SK-N-SH (cell line): ENCODE results near the gene SLC5A2. TPM values are rescaled to one million over a fixed set of nuclear protein-coding genes. Genes with fewer than 3 reads are reported as not detected.

Source experiments
- CTCF ChIA-PET: fragments of 300-600, 350-600 bp; formaldehyde crosslinking; extraction: SDS; loops from one replicate; lab custom pipeline; 2021; lab: Yijun Ruan, JAX
- POLR2A ChIA-PET: fragments of 350-600 bp; sonication (Branson Sonifier 250); formaldehyde crosslinking; extraction: SDS; loops from one replicate; lab custom pipeline; 2020; ENCODE audit warnings: antibody characterized with exemption, inconsistent platforms; lab: Yijun Ruan, JAX
- DNase-seq: peaks from one replicate; pipeline ENCODE4 v3.0.0; 2012
- H2AFZ ChIP-seq: fragments of 200-600 bp; sonication (generic); 2 replicates; pipeline ENCODE4 v1.8.1; 2016; ENCODE audit warnings: antibody characterized with exemption, mild to moderate bottlenecking, low read depth
- H3F3A ChIP-seq: fragments of 200-600 bp; sonication (generic); replicated peaks from 2 replicates; pipeline ENCODE3; 2016; ENCODE audit warnings: antibody characterized with exemption, mild to moderate bottlenecking; ENCODE audit not compliant: insufficient read depth
- H3K27ac ChIP-seq, 2 experiments: fragments of 200-500 bp in 1 of 2; fragments of 200-600 bp in 1 of 2; sonication (Bioruptor generic) in 1 of 2; sonication (generic), shearing (Covaris generic) in 1 of 2; 2 replicates each; pipeline versions ENCODE4 v1.5.1 to v1.6.1; 2014 to 2016; ENCODE audit warnings: low read depth in 2 of 2, inconsistent platforms in 1 of 2, low read length in 1 of 2, mild to moderate bottlenecking in 1 of 2, mixed read lengths in 1 of 2
- H3K27me3 ChIP-seq: fragments of 200-600 bp; sonication (generic), shearing (Covaris generic); 2 replicates; pipeline ENCODE4 v1.6.1; 2016; ENCODE audit warnings: mixed run types; ENCODE audit not compliant: insufficient read depth
- H3K36me3 ChIP-seq, 2 experiments: fragments of 200-500 bp in 1 of 2; fragments of 200-600 bp in 1 of 2; sonication (Bioruptor generic) in 1 of 2; sonication (generic) in 1 of 2; replicated peaks in 1 of 2; 2 replicates each; pipeline versions ENCODE3 to v1.5.1; 2014 to 2016; ENCODE audit warnings: low read length in 1 of 2, mild to moderate bottlenecking in 1 of 2; ENCODE audit not compliant: insufficient read depth in 2 of 2, control insufficient read depth in 1 of 2
- H3K4me1 ChIP-seq, 2 experiments: fragments of 200-500 bp in 1 of 2; fragments of 200-600 bp in 1 of 2; sonication (Bioruptor generic) in 1 of 2; sonication (generic), shearing (Covaris generic) in 1 of 2; 2 replicates each; pipeline versions ENCODE4 v1.5.1 to v1.6.1; 2014 to 2016; ENCODE audit warnings: low read depth in 1 of 2, low read length in 1 of 2, mixed run types in 1 of 2; ENCODE audit not compliant: insufficient read depth in 2 of 2, control insufficient read depth in 1 of 2
- H3K4me2 ChIP-seq: fragments of 200-600 bp; sonication (generic), shearing (Covaris generic); 2 replicates; pipeline ENCODE4 v1.6.1; 2017; ENCODE audit warnings: mixed run types
- H3K4me3 ChIP-seq, 2 experiments: fragments of 200-500 bp in 1 of 2; fragments of 200-600 bp in 1 of 2; sonication (Bioruptor generic) in 1 of 2; sonication (generic), shearing (Covaris generic) in 1 of 2; 2 replicates each; pipeline versions ENCODE4 v1.5.1 to v1.8.1; 2014 to 2016; ENCODE audit warnings: low read depth in 2 of 2, inconsistent platforms in 1 of 2, low read length in 1 of 2, mild to moderate bottlenecking in 1 of 2, mixed read lengths in 1 of 2, moderate library complexity in 1 of 2
- H3K79me2 ChIP-seq: fragments of 200-600 bp; sonication (generic); 2 replicates; pipeline ENCODE4 v1.8.1; 2017; ENCODE audit warnings: mild to moderate bottlenecking; ENCODE audit not compliant: insufficient read depth
- H3K9ac ChIP-seq: fragments of 200-600 bp; sonication (generic); 2 replicates; pipeline ENCODE4 v1.6.1; 2017; ENCODE audit warnings: mixed run types
- H3K9me2 ChIP-seq: fragments of 200-600 bp; sonication (generic); 2 replicates; pipeline ENCODE4 v1.6.1; 2017; ENCODE audit warnings: mixed run types
- H3K9me3 ChIP-seq: fragments of 200-600 bp; sonication (generic); 2 replicates; pipeline ENCODE4 v1.6.1; 2017; ENCODE audit warnings: mixed run types, mild to moderate bottlenecking, moderate library complexity
- H4K20me1 ChIP-seq: fragments of 200-600 bp; sonication (generic); 2 replicates; pipeline ENCODE4 v1.6.1; 2017; ENCODE audit warnings: mild to moderate bottlenecking, mixed run types; ENCODE audit not compliant: insufficient read depth
- CTCF ChIP-seq: fragments of 200-600 bp; sonication (generic); IDR thresholded peaks from 2 replicates; pipeline ENCODE4 v1.6.1; 2017; ENCODE audit warnings: antibody characterized with exemption, mild to moderate bottlenecking, moderate library complexity
- ELF1 ChIP-seq: IDR thresholded peaks from 2 replicates; pipeline ENCODE4 v1.4.0; 2012
- EP300 ChIP-seq, 2 experiments: IDR thresholded peaks; 2 replicates each; pipeline versions ENCODE4 v1.4.0 to v1.6.1; 2012; ENCODE audit warnings: borderline replicate concordance in 1 of 2, low read depth in 1 of 2, low read length in 1 of 2
- FOXJ3 ChIP-seq: sonication (generic); formaldehyde crosslinking; IDR thresholded peaks from 2 replicates; pipeline ENCODE4 v1.5.1; 2020; ENCODE audit warnings: mild to moderate bottlenecking, missing genetic modification reagents
- GATA2 ChIP-seq: sonication (generic); formaldehyde crosslinking; IDR thresholded peaks from 2 replicates; pipeline ENCODE4 v1.5.0; 2020; ENCODE audit warnings: mild to moderate bottlenecking, missing genetic modification reagents
- IRF3 ChIP-seq: fragments of 150-350 bp; IDR thresholded peaks from 2 replicates; pipeline ENCODE4 v1.6.1; 2016; ENCODE audit warnings: mild to moderate bottlenecking, low read depth, low read length
- JUND ChIP-seq: IDR thresholded peaks from 2 replicates; pipeline ENCODE4 v1.4.0; 2012
- MEF2A ChIP-seq: IDR thresholded peaks from 2 replicates; pipeline ENCODE4 v1.4.0; 2012; ENCODE audit warnings: low read depth, borderline replicate concordance
- MXI1 ChIP-seq: IDR thresholded peaks from 2 replicates; pipeline ENCODE4 v1.6.1; 2012; ENCODE audit warnings: mild to moderate bottlenecking, low read depth, low read length, improper control_type of control experiment
- NRF1 ChIP-seq: IDR thresholded peaks from 2 replicates; pipeline ENCODE4 v1.6.1; 2012; ENCODE audit warnings: low read depth, mild to moderate bottlenecking, low read length
- PBX3 ChIP-seq: IDR thresholded peaks from 2 replicates; pipeline ENCODE4; 2012
- RAD21 ChIP-seq: IDR thresholded peaks from 2 replicates; pipeline ENCODE4 v1.6.1; 2012; ENCODE audit warnings: mild to moderate bottlenecking, low read length
- RFX5 ChIP-seq: IDR thresholded peaks from 2 replicates; pipeline ENCODE4 v1.6.1; 2012; ENCODE audit warnings: mild to moderate bottlenecking, improper control_type of control experiment, low read length
- RXRA ChIP-seq: IDR thresholded peaks from 2 replicates; pipeline ENCODE4 v1.4.0; 2012; ENCODE audit warnings: low read depth, mild to moderate bottlenecking, borderline replicate concordance
- TCF12 ChIP-seq: IDR thresholded peaks from 2 replicates; pipeline ENCODE4 v1.4.0; 2012
- TEAD4 ChIP-seq: IDR thresholded peaks from 2 replicates; pipeline ENCODE4 v1.4.0; 2012; ENCODE audit warnings: mild to moderate bottlenecking, borderline replicate concordance; ENCODE audit not compliant: insufficient read depth
- YY1 ChIP-seq: IDR thresholded peaks from 2 replicates; pipeline ENCODE4 v1.4.0; 2012; ENCODE audit warnings: low read depth, mild to moderate bottlenecking
- ZBTB33 ChIP-seq: IDR thresholded peaks from 2 replicates; pipeline ENCODE4 v1.4.0; 2012; ENCODE audit warnings: low read depth, borderline replicate concordance
- WGBS: methylation state at CpG from one replicate; pipeline ENCODE4 v1.1.6; 2017; ENCODE audit warnings: low lambda C conversion rate; 5-methylcytosine and 5-hydroxymethylcytosine counted together
- polyA plus RNA-seq, 3 experiments: library from polyadenylated mRNA; depleted of rRNA; stranded (reverse); fragments of >200 nt; gene quantifications; 2 replicates each; pipeline ENCODE4 v1.2.3, GENCODE V29; 2012

SLC5A2 gene
- polyA plus RNA-seq, 1 of the 3 experiments (the other 2 are of a cell fraction): 0.31 TPM

- Histone ChIP-seq H3K79me2 (no peaks in the 10 kb centered on the region), H4K20me1 (no peaks in the 10 kb centered on the region), H3F3A (peaks cover 15% of the 10 kb centered on the region), H3K27me3 (no peaks in the 10 kb centered on the region), H3K9me2 (no peaks in the 10 kb centered on the region), H2AFZ (no peak overlapping the region), H3K4me2 (no peak overlapping the region), H3K36me3 (no peaks in the 10 kb centered on the region), H3K4me3 (no peak overlapping the region), H3K4me1 (peaks cover 0 to 16% of the 10 kb centered on the region in 2 experiments; a peak in 1 of 4 replicates), H3K9ac (no peak overlapping the region), H3K27ac (no peak overlapping the region), H3K9me3 (no peaks in the 10 kb centered on the region)
- ChIA-PET POLR2A (no interaction called here), CTCF (interaction anchor here (0.6 kb wide), 1 partner anchor 12 kb away, joined by 3 read pairs; no protein-coding TSS in a partner anchor)
- DNase-seq: no peak
- WGBS: 84% methylated on average over 5 of the region's 14 CpGs
- no peak for TF ChIP-seq JUND
- no peak for TF ChIP-seq RAD21
- TF ChIP-seq EP300 (IDR thresholded peaks at IDR 0.05; ENCODE audit: borderline replicate concordance in 1 of 2, low read depth in 1 of 2, low read length in 1 of 2): no peak
- no peak for TF ChIP-seq RFX5
- no peak for TF ChIP-seq TEAD4
- no peak for TF ChIP-seq ELF1
- TF ChIP-seq MXI1: no peak
- TF ChIP-seq CTCF: no peak
- TF ChIP-seq NRF1: no peak
- no peak for TF ChIP-seq MEF2A
- no peak for TF ChIP-seq FOXJ3
- TF ChIP-seq PBX3: no peak
- TF ChIP-seq IRF3: no peak
- no peak for TF ChIP-seq ZBTB33
- TF ChIP-seq YY1: no peak
- no peak for TF ChIP-seq GATA2 (CRISPR knock-in tag)
- no peak for TF ChIP-seq TCF12
- no peak for TF ChIP-seq RXRA
These were observed 1.7 kb downstream of the SLC5A2 start for GRCh38 chr16:31484491-31485171.
